K562 (cell line): ENCODE measurements around the gene PLA2G4A. TPM values are rescaled to one million over a fixed set of nuclear protein-coding genes. Genes with fewer than 3 reads are reported as not detected.

Source experiments
- JUND ChIP-seq, 2 experiments: IDR thresholded peaks; 2 replicates in 1 of 2; 3 replicates in 1 of 2; pipeline ENCODE4 v1.6.1; 2011; ENCODE audit warnings: borderline replicate concordance in 2 of 2, low read depth in 2 of 2, low read length in 2 of 2, improper control_type of control experiment in 1 of 2, missing biosample characterization in 1 of 2, missing genetic modification characterization in 1 of 2, missing genetic modification reagents in 1 of 2
- SMAD3 ChIP-seq: fragments of 450-650 bp; formaldehyde crosslinking; conservative IDR thresholded peaks from 2 replicates; pipeline ENCODE4 v1.4.0; 2020; ENCODE audit warnings: mild to moderate bottlenecking
- ZNF561 ChIP-seq: fragments of 450-650 bp; formaldehyde crosslinking; conservative IDR thresholded peaks from 2 replicates; pipeline ENCODE4 v1.4.0; 2020; ENCODE audit warnings: mild to moderate bottlenecking, moderate library complexity
- polyA plus RNA-seq, 8 experiments: library from polyadenylated mRNA; depleted of rRNA in 4 of 8; stranded (reverse) in 5 of 8; unstranded in 3 of 8; fragments of >200 nt; fragmentation: Nextera tagmentation in 2 of 8; fragmentation: Illumina TruSeq in 1 of 8; extraction: Ambion mirVana in 2 of 8; extraction: Trizol in 1 of 8; gene quantifications; 2 replicates each; pipeline versions ENCODE4 v1.2.1 to v1.2.3, GENCODE V29; 2011 to 2014; ENCODE audit warnings: inconsistent platforms in 1 of 8, missing spikeins in 1 of 8
- total RNA-seq, 7 experiments: library from RNA; depleted of rRNA in 6 of 7; stranded (reverse); fragments of >200 nt in 6 of 7; fragmentation: Illumina TruSeq in 2 of 7; extraction: Trizol in 2 of 7; gene quantifications; 2 replicates each; pipeline versions ENCODE4 v1.2.1 to v1.2.3, GENCODE V29; 2011 to 2021; ENCODE audit warnings: low replicate concordance in 1 of 7
- TF ChIP-seq, protein P1 (sequence below), 2 experiments: fragments of 450-650 bp; IDR thresholded peaks; 2 replicates each; pipeline ENCODE4 v1.6.1; 2016; ENCODE audit warnings: mild to moderate bottlenecking in 2 of 2, borderline replicate concordance in 1 of 2, low read depth in 1 of 2, moderate library complexity in 1 of 2
- TF ChIP-seq, protein P2 (sequence below): fragments of 150-350 bp; conservative IDR thresholded peaks from 2 replicates; pipeline ENCODE4 v1.6.1; 2014; ENCODE audit warnings: low read length

PLA2G4A gene
- total and polyA plus RNA-seq, 9 of the 15 experiments (the other 6 are each of a cell fraction or from before 2014, with no cell fraction given) = 0.04 to 0.71 (median 0.22) TPM; not detected in 4

DNA sequence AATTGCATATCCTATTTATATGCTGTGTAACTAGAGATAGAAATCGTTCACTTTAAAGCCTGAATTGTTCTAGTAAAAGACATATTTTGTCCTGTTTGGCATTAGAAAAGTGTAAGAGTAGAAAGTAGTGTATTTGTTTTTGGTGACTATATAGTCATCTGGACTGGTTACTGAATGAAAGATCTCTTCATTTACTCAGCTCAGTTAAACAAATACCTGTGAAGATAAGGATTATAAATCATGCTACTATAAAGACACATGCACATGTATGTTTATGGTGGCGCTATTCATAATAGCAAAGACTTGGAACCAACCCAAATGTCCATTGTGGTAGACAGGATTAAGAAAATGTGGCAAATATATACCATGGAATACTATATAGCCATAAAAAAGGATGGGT lies 125.1 kb downstream of the PLA2G4A start (continued):
- TF ChIP-seq, protein P1, sequence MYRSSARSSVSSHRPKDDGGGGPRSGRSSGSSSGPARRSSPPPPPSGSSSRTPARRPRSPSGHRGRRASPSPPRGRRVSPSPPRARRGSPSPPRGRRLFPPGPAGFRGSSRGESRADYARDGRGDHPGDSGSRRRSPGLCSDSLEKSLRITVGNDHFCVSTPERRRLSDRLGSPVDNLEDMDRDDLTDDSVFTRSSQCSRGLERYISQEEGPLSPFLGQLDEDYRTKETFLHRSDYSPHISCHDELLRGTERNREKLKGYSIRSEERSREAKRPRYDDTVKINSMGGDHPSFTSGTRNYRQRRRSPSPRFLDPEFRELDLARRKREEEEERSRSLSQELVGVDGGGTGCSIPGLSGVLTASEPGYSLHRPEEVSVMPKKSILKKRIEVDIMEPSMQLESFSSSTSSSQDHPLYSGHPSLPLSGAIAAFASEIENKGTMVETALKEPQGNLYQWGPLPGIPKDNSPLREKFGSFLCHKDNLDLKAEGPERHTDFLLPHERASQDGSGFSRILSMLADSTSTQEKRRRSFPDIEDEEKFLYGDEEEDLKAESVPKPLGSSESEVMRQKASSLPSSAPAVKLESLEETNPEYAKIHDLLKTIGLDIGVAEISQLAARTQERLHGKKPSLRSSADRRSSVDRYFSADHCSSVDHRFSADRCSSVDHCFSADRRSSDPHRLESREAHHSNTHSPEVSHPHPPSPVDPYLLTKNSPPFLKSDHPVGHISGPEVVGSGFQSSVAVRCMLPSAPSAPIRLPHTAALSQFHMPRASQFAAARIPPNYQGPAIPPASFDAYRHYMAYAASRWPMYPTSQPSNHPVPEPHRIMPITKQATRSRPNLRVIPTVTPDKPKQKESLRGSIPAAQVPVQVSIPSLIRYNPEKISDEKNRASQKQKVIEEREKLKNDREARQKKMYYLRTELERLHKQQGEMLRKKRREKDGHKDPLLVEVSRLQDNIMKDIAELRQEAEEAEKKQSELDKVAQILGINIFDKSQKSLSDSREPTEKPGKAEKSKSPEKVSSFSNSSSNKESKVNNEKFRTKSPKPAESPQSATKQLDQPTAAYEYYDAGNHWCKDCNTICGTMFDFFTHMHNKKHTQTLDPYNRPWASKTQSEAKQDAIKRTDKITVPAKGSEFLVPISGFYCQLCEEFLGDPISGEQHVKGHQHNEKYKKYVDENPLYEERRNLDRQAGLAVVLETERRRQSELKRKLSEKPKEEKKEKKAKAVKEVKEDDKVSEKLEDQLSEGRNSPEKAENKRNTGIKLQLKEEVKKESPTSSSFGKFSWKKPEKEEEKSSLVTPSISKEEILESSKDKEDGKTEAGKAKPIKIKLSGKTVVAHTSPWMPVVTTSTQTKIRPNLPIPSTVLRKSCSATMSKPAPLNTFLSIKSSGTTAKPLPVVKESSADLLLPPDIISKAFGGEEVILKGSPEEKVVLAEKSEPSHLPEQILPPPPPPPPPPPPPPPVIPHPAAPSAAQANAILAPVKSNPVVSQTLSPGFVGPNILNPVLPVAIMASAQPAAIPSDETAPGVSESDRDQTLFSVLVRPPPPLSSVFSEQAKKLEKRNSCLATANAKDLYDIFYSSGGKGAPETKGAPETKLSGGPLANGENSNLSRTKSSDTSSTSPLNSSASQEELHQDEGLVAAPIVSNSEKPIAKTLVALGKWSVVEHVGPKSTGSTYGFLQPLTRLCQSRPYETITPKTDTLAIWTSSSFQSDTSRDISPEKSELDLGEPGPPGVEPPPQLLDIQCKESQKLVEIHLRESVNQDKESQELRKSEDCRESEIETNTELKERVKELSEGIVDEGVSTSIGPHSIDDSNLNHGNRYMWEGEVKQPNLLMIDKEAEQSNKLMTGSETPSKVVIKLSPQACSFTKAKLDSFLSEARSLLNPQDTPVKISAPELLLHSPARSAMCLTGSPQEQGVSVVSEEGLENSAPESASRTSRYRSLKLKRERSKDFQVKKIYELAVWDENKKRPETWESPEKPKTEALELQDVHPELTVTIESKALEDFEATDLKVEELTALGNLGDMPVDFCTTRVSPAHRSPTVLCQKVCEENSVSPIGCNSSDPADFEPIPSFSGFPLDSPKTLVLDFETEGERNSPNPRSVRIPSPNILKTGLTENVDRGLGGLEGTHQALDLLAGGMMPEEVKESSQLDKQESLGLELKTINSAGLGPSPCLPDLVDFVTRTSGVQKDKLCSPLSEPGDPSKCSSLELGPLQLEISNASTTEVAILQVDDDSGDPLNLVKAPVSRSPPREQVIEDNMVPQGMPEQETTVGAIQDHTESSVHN (IDR thresholded peaks at IDR 0.05; ENCODE audit: borderline replicate concordance in 1 of 2, low read depth in 1 of 2) = no peak
- no peak for TF ChIP-seq SMAD3 (CRISPR knock-in tag)
- TF ChIP-seq, protein P2, sequence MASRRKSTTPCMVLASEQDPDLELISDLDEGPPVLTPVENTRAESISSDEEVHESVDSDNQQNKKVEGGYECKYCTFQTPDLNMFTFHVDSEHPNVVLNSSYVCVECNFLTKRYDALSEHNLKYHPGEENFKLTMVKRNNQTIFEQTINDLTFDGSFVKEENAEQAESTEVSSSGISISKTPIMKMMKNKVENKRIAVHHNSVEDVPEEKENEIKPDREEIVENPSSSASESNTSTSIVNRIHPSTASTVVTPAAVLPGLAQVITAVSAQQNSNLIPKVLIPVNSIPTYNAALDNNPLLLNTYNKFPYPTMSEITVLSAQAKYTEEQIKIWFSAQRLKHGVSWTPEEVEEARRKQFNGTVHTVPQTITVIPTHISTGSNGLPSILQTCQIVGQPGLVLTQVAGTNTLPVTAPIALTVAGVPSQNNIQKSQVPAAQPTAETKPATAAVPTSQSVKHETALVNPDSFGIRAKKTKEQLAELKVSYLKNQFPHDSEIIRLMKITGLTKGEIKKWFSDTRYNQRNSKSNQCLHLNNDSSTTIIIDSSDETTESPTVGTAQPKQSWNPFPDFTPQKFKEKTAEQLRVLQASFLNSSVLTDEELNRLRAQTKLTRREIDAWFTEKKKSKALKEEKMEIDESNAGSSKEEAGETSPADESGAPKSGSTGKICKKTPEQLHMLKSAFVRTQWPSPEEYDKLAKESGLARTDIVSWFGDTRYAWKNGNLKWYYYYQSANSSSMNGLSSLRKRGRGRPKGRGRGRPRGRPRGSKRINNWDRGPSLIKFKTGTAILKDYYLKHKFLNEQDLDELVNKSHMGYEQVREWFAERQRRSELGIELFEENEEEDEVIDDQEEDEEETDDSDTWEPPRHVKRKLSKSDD = no peak
- no peak for TF ChIP-seq ZNF561 (CRISPR knock-in tag)
- no peak for TF ChIP-seq JUND (IDR thresholded peaks at IDR 0.05; ENCODE audit: borderline replicate concordance, low read depth, low read length)
- TF ChIP-seq JUND (tag; IDR thresholded peaks at IDR 0.05; ENCODE audit: borderline replicate concordance, low read depth, low read length) = no peak
